Hypothalamus (tissue), 51 donors: ENCODE measurements around the gene FNTB.

Experiments
- DNase-seq, 51 donors: peaks; one replicate each; lab custom pipeline; 2025; lab: John Stamatoyannopoulos, UW

The FNTB gene

GRCh38 chr14:64952598-64953309, 33.9 kb upstream of the FNTB start:
- no peak for DNase-seq

DNA sequence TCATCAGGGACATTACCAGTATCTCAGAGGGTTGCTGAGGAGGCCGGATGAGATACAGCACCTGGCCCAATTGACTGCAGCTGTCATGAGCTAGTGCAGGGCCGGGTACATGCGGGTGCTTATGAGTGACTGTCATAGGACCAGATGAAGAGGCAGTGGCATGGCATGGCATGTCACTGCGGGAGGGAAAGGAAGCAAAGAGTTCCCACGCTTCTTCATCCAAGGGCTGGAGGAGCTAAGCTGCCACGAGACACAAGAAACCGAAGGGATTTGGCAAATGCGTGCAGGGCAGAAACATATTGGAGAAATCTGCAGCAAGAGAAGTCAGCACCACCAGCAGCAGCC, 33.4 kb upstream of the FNTB start:
- DNase-seq: no peak

DNA sequence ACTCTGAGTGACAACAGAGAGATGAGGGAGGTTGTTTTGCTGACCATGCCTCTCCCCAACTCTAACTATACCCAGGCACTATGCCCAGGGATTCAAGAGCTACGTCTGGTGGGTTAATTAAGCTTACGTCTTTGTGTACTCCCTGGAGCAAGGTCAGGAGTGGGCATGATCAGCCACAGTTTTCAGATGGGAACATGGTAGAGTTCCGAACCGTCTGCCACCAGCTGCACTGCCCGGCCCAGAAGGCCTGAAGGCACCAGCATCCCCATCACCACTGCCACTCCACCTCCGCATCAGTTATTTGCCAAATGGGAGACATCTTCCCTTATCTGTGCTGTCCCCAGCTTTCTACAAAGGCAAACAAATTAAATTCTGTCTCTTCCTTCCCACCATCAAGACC, 33.0 kb upstream of the FNTB start:
- peak in 1 of 51 donors; percentile 64 for DNase-seq

- no peak for DNase-seq
Observed at GRCh38 chr14:64954491-64955240, 32.0 kb upstream of the FNTB start.

- DNase-seq: no peak
Observed at GRCh38 chr14:64955297-64955696, 31.4 kb upstream of the FNTB start.

DNA sequence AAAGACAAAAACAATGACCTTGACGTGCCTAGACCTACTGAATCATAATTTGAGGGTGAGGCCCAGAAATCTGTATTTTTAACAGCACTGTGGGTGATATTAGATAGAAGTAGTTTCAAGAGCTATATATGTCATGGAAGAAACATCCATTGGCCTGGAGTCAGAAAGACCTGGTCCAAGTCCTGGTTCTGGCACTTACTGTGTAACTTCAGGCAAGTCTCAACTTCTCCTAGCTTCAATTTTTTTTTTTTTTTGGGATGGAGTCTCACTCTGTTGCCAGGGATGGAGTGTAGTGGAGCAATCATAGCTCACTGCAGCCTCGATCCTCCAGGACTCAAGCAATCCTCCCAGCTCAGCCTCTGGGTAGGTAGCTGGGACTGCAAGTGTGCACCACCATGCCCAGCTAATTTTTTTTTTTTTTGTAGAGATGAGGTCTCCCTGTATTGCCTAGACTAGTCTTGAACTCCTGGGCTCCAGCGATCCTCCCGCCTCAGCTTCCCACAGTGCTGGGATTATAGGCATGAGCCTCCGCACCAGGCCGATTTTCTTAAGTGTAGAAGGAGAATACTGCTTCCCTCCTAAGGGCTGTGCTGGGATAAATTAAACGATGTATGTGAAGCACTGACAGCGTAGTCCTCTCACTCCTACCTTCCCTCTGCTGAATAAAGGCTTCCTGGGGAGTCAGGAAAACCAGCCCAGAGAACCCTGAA, 29.8 kb upstream of the FNTB start:
- DNase-seq: no peak

GRCh38 chr14:64958201-64958600, 28.5 kb upstream of the FNTB start:
- no peak for DNase-seq

DNA sequence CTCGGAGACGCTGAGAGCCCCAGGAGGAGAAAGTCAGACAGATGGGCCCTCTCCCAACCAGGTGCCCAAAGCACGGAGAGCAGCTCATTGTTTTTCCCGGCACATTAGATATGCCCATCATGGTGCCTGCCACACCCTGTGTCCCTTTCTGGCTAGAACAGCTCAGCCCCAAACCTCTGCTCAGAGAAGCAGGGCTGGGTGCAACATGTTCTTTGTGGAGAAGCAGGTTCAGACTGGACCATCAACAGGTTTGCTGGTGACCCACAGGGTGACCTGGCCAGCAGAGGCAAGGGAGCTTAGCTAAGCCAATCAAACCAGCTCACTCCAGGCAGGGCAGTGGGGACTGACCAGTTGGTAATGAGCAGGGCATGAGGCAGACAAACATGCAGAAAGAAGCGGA, 28.0 kb upstream of the FNTB start:
- DNase-seq: no peak

- DNase-seq: no peak
Observed at GRCh38 chr14:64960762-64961276, 25.9 kb upstream of the FNTB start.

DNA sequence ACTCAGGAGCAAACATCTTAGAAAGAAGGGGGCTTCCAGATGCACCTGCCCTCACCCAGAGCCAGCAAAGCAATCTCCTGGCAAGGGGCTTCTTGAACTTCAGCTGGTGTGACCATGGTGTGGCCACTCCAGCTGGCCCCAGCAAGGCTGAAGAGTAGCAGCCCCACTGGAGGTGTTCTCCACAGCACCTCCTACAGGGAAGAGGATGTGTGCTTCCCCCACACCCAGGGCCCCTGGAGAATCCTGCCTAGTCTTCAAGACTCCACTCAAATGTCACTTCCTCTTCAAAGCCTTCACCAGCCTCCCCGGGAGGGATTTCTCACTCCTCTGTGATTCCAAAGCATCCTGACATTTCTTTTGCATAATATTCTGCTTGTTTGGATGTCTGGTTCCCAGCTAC, 23.1 kb upstream of the FNTB start:
- DNase-seq: no peak

DNA sequence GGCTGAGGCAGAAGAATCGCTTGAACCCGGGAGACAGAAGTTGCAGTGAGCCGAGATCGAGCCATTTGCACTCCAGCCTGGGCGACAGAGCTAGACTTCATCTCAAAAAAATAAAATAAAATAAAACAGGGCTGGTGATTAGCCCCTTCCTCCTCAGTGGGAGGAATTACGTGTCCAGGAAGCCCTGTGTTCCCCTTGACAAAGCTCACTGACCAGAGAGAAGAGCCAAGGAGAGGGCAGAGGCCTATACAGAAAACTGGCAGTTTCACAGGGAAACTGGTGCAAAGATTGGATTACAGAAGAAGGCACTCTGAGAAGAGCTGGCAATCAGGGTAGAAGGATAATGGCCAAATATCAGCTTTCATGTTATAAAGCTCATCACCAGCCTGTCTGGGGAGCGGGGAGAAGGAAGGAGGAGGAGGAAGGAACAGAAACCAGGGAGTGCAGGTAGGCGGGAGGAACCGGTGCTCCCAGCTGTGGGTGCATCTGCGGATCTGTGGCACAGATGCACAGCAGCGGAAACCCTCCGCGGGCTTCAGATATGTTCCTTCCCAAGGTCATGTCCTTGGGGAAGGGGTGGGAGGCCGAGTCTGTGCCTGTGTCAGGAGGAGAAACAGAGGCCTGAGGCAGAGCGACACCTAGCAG, 21.2 kb upstream of the FNTB start:
- DNase-seq: peak in 1 of 51 donors; percentile 30

DNA sequence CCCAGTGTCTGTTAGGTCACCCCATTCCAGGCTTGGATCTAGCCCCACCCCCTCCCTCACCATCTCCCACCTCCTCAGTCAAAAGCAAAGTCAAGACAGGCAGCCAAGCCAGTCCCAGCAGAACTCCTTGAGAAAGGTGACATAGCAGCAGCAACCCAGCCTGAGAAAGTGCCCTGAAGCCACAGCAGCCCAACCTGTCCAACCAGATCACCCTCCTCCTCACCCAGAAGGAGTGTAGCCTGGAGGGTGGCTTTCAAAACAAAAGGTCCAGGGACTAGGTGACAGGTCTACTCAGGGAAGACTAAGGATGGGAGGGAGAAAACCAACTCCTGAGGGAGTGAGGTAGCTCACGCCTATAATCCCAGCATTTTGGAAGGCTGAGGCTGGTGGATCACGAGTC, 19.7 kb upstream of the FNTB start:
- no peak for DNase-seq

- DNase-seq: no peak
Observed at GRCh38 chr14:64968167-64968566, 18.5 kb upstream of the FNTB start.

DNA sequence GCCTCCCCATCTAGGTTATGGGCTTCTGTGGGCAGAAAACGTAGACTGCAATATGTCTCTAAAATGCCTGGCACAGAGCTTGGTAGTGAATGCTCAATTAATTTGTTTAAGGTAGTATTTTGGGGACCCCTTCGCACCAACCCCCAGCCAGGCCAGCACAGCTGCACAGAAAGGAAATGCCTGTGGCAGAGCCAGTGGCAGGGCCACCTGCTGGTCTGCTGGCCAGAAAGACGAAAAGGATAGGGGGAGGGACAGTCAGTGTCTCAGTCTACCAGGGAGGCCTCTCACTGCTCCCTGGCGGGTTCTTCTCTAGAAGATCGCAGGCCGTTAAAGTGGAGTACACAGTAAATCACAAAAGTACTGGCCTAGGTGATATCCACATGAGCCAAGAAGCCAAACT, 18.0 kb upstream of the FNTB start:
- no peak for DNase-seq

- no peak for DNase-seq
Observed at GRCh38 chr14:64970041-64970440, 16.7 kb upstream of the FNTB start.

- DNase-seq: no peak
Observed at GRCh38 chr14:64970776-64971477, 15.8 kb upstream of the FNTB start.

GRCh38 chr14:64971491-64971942, 15.2 kb upstream of the FNTB start:
- peak in 1 of 51 donors; percentile 16 for DNase-seq

- peak in 11 of 51 donors; percentile 20 to 55 (median 35) for DNase-seq
Observed at GRCh38 chr14:64971943-64972791, 14.5 kb upstream of the FNTB start, which contains the start of gene RAB15. RAB15 (minus strand) TSS chr14:64972336; CDS start chr14:64972076, 260 bp downstream.

DNA sequence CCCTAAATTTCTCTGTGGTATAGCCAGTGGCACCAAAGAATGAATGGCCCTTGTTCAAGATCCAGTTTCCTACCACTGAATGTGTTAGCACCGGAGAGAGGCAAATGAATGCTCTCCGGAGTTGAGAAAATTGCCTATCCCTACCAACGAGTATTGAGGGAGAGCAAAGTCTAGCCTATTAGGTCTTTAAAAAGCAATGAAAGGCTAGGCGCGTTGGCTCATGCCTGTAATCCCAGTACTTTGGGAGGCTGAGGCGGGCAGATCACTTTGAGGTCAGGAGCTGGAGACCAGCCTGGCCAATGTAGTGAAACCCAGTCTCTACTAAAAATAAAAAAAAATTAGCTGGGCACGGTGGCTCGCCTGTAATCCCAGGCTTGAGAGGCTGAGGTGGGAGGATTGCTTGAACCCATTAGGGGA, 13.7 kb upstream of the FNTB start:
- DNase-seq: no peak
